ENCODE measurements around the gene TMTC2. TPM values are rescaled to one million over a fixed set of nuclear protein-coding genes. Genes with fewer than 3 reads are reported as not detected.

TMTC2 gene
- total RNA-seq, 1 donor from 2014 or later = 25.5 TPM

GRCh38 chr12:82994117-82994516, 307.4 kb downstream of the TMTC2 start:
- H3K4me3 ChIP-seq = no peak overlapping the region
- H3K27ac ChIP-seq = no peak overlapping the region
- H3K36me3 ChIP-seq = no peaks in the 10 kb centered on the region
- DNase-seq (ENCODE audit: low spot score) = no peak
- no peaks in the 10 kb centered on the region for H3K27me3 ChIP-seq
- no peaks in the 10 kb centered on the region for H4K20me1 ChIP-seq (ENCODE audit: low read depth)
- H3K4me1 Mint-ChIP-seq = peaks cover 5% of the 10 kb centered on the region
- no peak overlapping the region for H2AFZ ChIP-seq (replicated peaks)
- H3K36me3 Mint-ChIP-seq = peaks cover 4% of the 10 kb centered on the region
- no peak for TF ChIP-seq EZH2 (IDR thresholded peaks at IDR 0.05)
- TF ChIP-seq CTCF (IDR thresholded peaks at IDR 0.05) = no peak
- TF ChIP-seq EZH2phosphoT487 (IDR thresholded peaks at IDR 0.05) = no peak
- no peak overlapping the region for H3K27ac Mint-ChIP-seq
- H3K4me2 ChIP-seq = no peak overlapping the region
- no peak overlapping the region for H3K4me3 Mint-ChIP-seq
- H3K9me3 ChIP-seq (ENCODE audit: low read depth) = no peaks in the 10 kb centered on the region
- no peaks in the 10 kb centered on the region for H3K79me2 ChIP-seq (ENCODE audit: low read depth)
- H3K9me3 Mint-ChIP-seq = no peaks in the 10 kb centered on the region
- no peaks in the 10 kb centered on the region for H3F3A ChIP-seq (ENCODE audit: low read depth)
- no peaks in the 10 kb centered on the region for H3K4me1 ChIP-seq
- H3K27me3 Mint-ChIP-seq (ENCODE audit: insufficient read depth, low read depth) = no peaks in the 10 kb centered on the region
- no peak overlapping the region for H3K9ac ChIP-seq

- DNase-seq (ENCODE audit: low spot score) = no peak
- Histone ChIP-seq H3K27ac (no peak overlapping the region), H3K4me1 (no peaks in the 10 kb centered on the region), H3K36me3 (no peaks in the 10 kb centered on the region), H3K9ac (no peak overlapping the region), H3K27me3 (no peaks in the 10 kb centered on the region), H3K4me3 (no peak overlapping the region), H4K20me1 (ENCODE audit: low read depth) (no peaks in the 10 kb centered on the region), H2AFZ (replicated peaks) (no peak overlapping the region), H3K9me3 (ENCODE audit: low read depth) (no peaks in the 10 kb centered on the region), H3K79me2 (ENCODE audit: low read depth) (no peaks in the 10 kb centered on the region), H3F3A (ENCODE audit: low read depth) (no peaks in the 10 kb centered on the region), H3K4me2 (no peak overlapping the region)
- no peak overlapping the region for H3K4me3 Mint-ChIP-seq
- peaks cover 20% of the 10 kb centered on the region for H3K36me3 Mint-ChIP-seq
- peaks cover 12% of the 10 kb centered on the region for H3K9me3 Mint-ChIP-seq
- TF ChIP-seq EZH2phosphoT487 (IDR thresholded peaks at IDR 0.05) (no peak), CTCF (IDR thresholded peaks at IDR 0.05) (no peak), EZH2 (IDR thresholded peaks at IDR 0.05) (no peak)
- no peaks in the 10 kb centered on the region for H3K27me3 Mint-ChIP-seq (ENCODE audit: insufficient read depth, low read depth)
- H3K4me1 Mint-ChIP-seq = peaks cover 5% of the 10 kb centered on the region
- no peak overlapping the region for H3K27ac Mint-ChIP-seq
Measured at GRCh38 chr12:82996168-82996812, 309.6 kb downstream of the TMTC2 start.

- Histone ChIP-seq H3K4me1 (peaks cover 7% of the 10 kb centered on the region), H3K27ac (no peak overlapping the region), H3K9me3 (ENCODE audit: low read depth) (no peaks in the 10 kb centered on the region), H2AFZ (replicated peaks) (no peak overlapping the region), H3K4me2 (no peak overlapping the region), H3F3A (ENCODE audit: low read depth) (no peaks in the 10 kb centered on the region), H3K79me2 (ENCODE audit: low read depth) (no peaks in the 10 kb centered on the region), H3K27me3 (no peaks in the 10 kb centered on the region), H3K9ac (no peak overlapping the region), H4K20me1 (ENCODE audit: low read depth) (no peaks in the 10 kb centered on the region), H3K4me3 (no peak overlapping the region), H3K36me3 (no peaks in the 10 kb centered on the region)
- Mint-ChIP-seq H3K27ac (no peak overlapping the region), H3K9me3 (peaks cover 14% of the 10 kb centered on the region), H3K4me3 (no peak overlapping the region), H3K27me3 (ENCODE audit: insufficient read depth, low read depth) (no peaks in the 10 kb centered on the region), H3K36me3 (peaks cover 28% of the 10 kb centered on the region), H3K4me1 (peaks cover 5% of the 10 kb centered on the region)
- TF ChIP-seq CTCF (IDR thresholded peaks at IDR 0.05) = no peak
- no peak for TF ChIP-seq EZH2phosphoT487 (IDR thresholded peaks at IDR 0.05)
- no peak for TF ChIP-seq EZH2 (IDR thresholded peaks at IDR 0.05)
- DNase-seq (ENCODE audit: low spot score) = no peak
Measured at GRCh38 chr12:82998509-82998908, 311.8 kb downstream of the TMTC2 start.
